GM23338 (cell line): ENCODE measurements around the gene MOB2.

Experiments used
- CREB1 ChIP-seq: fragments of 250-450 bp; sonication (Bioruptor Pico); IDR thresholded peaks from 2 replicates; pipeline ENCODE4 v1.5.0; 2020; ENCODE audit warnings: low read depth, mild to moderate bottlenecking, moderate library complexity
- CTCF ChIP-seq, 2 experiments: fragments of 200-600 bp in 1 of 2; sonication (generic) in 1 of 2; conservative IDR thresholded peaks; 2 replicates each; pipeline versions ENCODE4 v1.5.1 to v1.6.1; 2016 to 2017; ENCODE audit warnings: antibody characterized with exemption in 2 of 2, low read depth in 2 of 2, mild to moderate bottlenecking in 2 of 2, moderate library complexity in 1 of 2
- EZH2 ChIP-seq: fragments of 200-600 bp; sonication (generic); IDR thresholded peaks from one replicate; pipeline ENCODE4 v1.8.0; 2017; ENCODE audit warnings: antibody characterized with exemption, mild to moderate bottlenecking, low read depth; ENCODE audit not compliant: unreplicated experiment
- EZH2phosphoT487 ChIP-seq: fragments of 200-600 bp; sonication (generic); IDR thresholded peaks from one replicate; pipeline ENCODE4 v1.8.1; 2018; ENCODE audit warnings: antibody characterized with exemption; ENCODE audit not compliant: unreplicated experiment
- JUNB ChIP-seq: IDR thresholded peaks from one replicate; pipeline ENCODE4 v1.6.1; 2016; ENCODE audit warnings: antibody characterized with exemption; ENCODE audit not compliant: unreplicated experiment
- NANOG ChIP-seq: IDR thresholded peaks from 2 replicates; pipeline ENCODE4 v1.6.1; 2016; ENCODE audit warnings: antibody characterized with exemption, borderline replicate concordance
- POLR2AphosphoS5 ChIP-seq: IDR thresholded peaks from 2 replicates; pipeline ENCODE4 v1.6.1; 2016; ENCODE audit warnings: antibody characterized with exemption, low read depth
- REST ChIP-seq: IDR thresholded peaks from one replicate; pipeline ENCODE4 v1.6.1; 2018; ENCODE audit warnings: antibody characterized with exemption; ENCODE audit not compliant: unreplicated experiment
- ZNF114 ChIP-seq: fragments of 250-450 bp; sonication (Bioruptor Pico); IDR thresholded peaks from 2 replicates; pipeline ENCODE4 v1.5.0; 2020; ENCODE audit warnings: mild to moderate bottlenecking, moderate library complexity
- ZNF331 ChIP-seq: fragments of 250-450 bp; sonication (Bioruptor Pico); IDR thresholded peaks from 2 replicates; pipeline ENCODE4 v1.5.0; 2020; ENCODE audit warnings: low read depth, mild to moderate bottlenecking, moderate library complexity
- ZNF462 ChIP-seq: fragments of 250-450 bp; sonication (Bioruptor Pico); IDR thresholded peaks from 2 replicates; pipeline ENCODE4 v1.5.0; 2020; ENCODE audit warnings: mild to moderate bottlenecking, moderate library complexity
- TF ChIP-seq, protein P1 (sequence below): IDR thresholded peaks from 2 replicates; pipeline ENCODE4 v1.6.1; 2016; ENCODE audit warnings: antibody characterized with exemption

GRCh38 chr11:1484061-1484671 lies 2.4 kb downstream of the MOB2 start:
- TF ChIP-seq, protein P1, sequence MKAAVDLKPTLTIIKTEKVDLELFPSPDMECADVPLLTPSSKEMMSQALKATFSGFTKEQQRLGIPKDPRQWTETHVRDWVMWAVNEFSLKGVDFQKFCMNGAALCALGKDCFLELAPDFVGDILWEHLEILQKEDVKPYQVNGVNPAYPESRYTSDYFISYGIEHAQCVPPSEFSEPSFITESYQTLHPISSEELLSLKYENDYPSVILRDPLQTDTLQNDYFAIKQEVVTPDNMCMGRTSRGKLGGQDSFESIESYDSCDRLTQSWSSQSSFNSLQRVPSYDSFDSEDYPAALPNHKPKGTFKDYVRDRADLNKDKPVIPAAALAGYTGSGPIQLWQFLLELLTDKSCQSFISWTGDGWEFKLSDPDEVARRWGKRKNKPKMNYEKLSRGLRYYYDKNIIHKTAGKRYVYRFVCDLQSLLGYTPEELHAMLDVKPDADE = no peak
- TF ChIP-seq POLR2AphosphoS5 = no peak
- no peak for TF ChIP-seq CTCF (conservative IDR thresholded peaks at IDR 0.05; ENCODE audit: low read depth in 2 of 2)
- no peak for TF ChIP-seq EZH2phosphoT487
- no peak for TF ChIP-seq EZH2
- TF ChIP-seq ZNF114 (CRISPR knock-in tag) = no peak
- no peak for TF ChIP-seq CREB1 (CRISPR knock-in tag)
- TF ChIP-seq JUNB = no peak
- no peak for TF ChIP-seq ZNF331 (CRISPR knock-in tag)
- TF ChIP-seq REST = no peak
- TF ChIP-seq NANOG = no peak
- TF ChIP-seq ZNF462 = no peak
